GM12878 (cell line): ENCODE results near the gene JMJD7. TPM values are rescaled to one million over a fixed set of nuclear protein-coding genes. Genes with fewer than 3 reads are reported as not detected.

Experiments
- ATAC-seq: fragments of 200-7000 bp; cut with Tn5 transposase; 3 replicates; pipeline ENCODE4 v1.9.1; 2020; ENCODE audit warnings: mild to moderate bottlenecking, moderate library complexity
- BruUV-seq: library from RNA; stranded (reverse); fragments of 400-500 nt; replicated peaks from 2 replicates; lab custom pipeline; 2021; lab: Mats Ljungman, UMichigan
- CTCF ChIA-PET: fragments of 300-600 bp; sonication (Branson Sonifier 250); formaldehyde crosslinking; extraction: SDS; loops from one replicate; lab custom pipeline; 2021; ENCODE audit warnings: inconsistent platforms; lab: Yijun Ruan, JAX
- POLR2A ChIA-PET: fragments of 350-600 bp; formaldehyde crosslinking; extraction: SDS; loops from one replicate; lab custom pipeline; 2021; ENCODE audit warnings: inconsistent platforms; lab: Charles Lee
- RAD21 ChIA-PET: fragments of 300-600 bp; sonication (Branson Sonifier 250); formaldehyde crosslinking; loops from one replicate; lab custom pipeline; 2023; ENCODE audit warnings: antibody characterized with exemption; ENCODE audit not compliant: unreplicated experiment; lab: Charles Lee
- SMC1A ChIA-PET: fragments of 300-600 bp; sonication (Branson Sonifier 250); formaldehyde crosslinking; loops from one replicate; lab custom pipeline; 2023; ENCODE audit not compliant: unreplicated experiment, uncharacterized antibody; lab: Charles Lee
- DNase-seq: peaks from one replicate; pipeline ENCODE4 v3.0.0-alpha.2; 2011; ENCODE audit warnings: low read depth, low spot score
- FAIRE-seq: peaks from 3 replicates; lab custom pipeline; 2011; peaks lifted over from hg19 to GRCh38; lab: Jason Lieb, UNC
- H2AFZ ChIP-seq: 2 replicates; pipeline ENCODE4 v1.6.0; 2011; ENCODE audit warnings: low read depth, low read length, control low read depth; ENCODE audit not compliant: control insufficient read depth
- H3K27ac ChIP-seq: 2 replicates; pipeline ENCODE4 v1.5.1; 2011; ENCODE audit warnings: control low read depth; ENCODE audit not compliant: control insufficient read depth, insufficient read depth
- H3K27me3 ChIP-seq, 2 experiments: replicated peaks in 1 of 2; 2 replicates each; pipeline versions ENCODE4 v1.6.0 to v1.6.1; 2011; ENCODE audit warnings: low read length in 1 of 2; ENCODE audit not compliant: control insufficient read depth in 2 of 2, insufficient read depth in 2 of 2
- H3K36me3 ChIP-seq, 2 experiments: 2 replicates each; pipeline ENCODE4 v1.5.1; 2011; ENCODE audit warnings: low read length in 1 of 2; ENCODE audit not compliant: control insufficient read depth in 2 of 2, insufficient read depth in 2 of 2
- H3K4me1 ChIP-seq: 2 replicates; pipeline ENCODE4 v1.6.1; 2011; ENCODE audit warnings: mild to moderate bottlenecking, low read length, moderate library complexity, mixed read lengths; ENCODE audit not compliant: control insufficient read depth, insufficient read depth
- H3K4me2 ChIP-seq: 2 replicates; pipeline ENCODE4 v1.6.0; 2011; ENCODE audit warnings: control low read depth; ENCODE audit not compliant: control insufficient read depth, insufficient read depth
- H3K4me3 ChIP-seq: fragments of 200-600 bp; sonication (generic); 2 replicates; pipeline ENCODE4 v1.5.1; 2016
- H3K79me2 ChIP-seq: 2 replicates; pipeline ENCODE4 v1.6.0; 2011; ENCODE audit warnings: low read length; ENCODE audit not compliant: control insufficient read depth, insufficient read depth
- H3K9ac ChIP-seq: 2 replicates; pipeline ENCODE4 v1.8.0; 2011; ENCODE audit warnings: low read length, control low read depth, mixed read lengths; ENCODE audit not compliant: control insufficient read depth, insufficient read depth
- H3K9me3 ChIP-seq: replicated peaks from 3 replicates; pipeline ENCODE4 v1.5.1; 2011; ENCODE audit warnings: mild to moderate bottlenecking, low read length; ENCODE audit not compliant: control insufficient read depth, insufficient read depth
- H4K20me1 ChIP-seq: 2 replicates; pipeline ENCODE4 v1.6.0; 2011; ENCODE audit not compliant: control insufficient read depth, insufficient read depth
- ATF7 ChIP-seq: fragments of 450-650 bp; IDR thresholded peaks from 2 replicates; pipeline ENCODE4 v1.6.1; 2016; ENCODE audit warnings: low read depth, mild to moderate bottlenecking
- BMI1 ChIP-seq: fragments of 450-650 bp; IDR thresholded peaks from 2 replicates; pipeline ENCODE4 v1.6.1; 2016; ENCODE audit warnings: mild to moderate bottlenecking, moderate library complexity, borderline replicate concordance
- CTCF ChIP-seq, 3 experiments: IDR thresholded peaks in 2 of 3; conservative IDR thresholded peaks in 1 of 3; 2 replicates each; pipeline ENCODE4 v1.5.1; 2011; ENCODE audit warnings: low read depth in 3 of 3, low read length in 3 of 3, mild to moderate bottlenecking in 3 of 3, control low read depth in 2 of 3, moderate library complexity in 2 of 3, inconsistent platforms in 1 of 3, mixed read lengths in 1 of 3; ENCODE audit not compliant: control insufficient read depth in 2 of 3, insufficient read depth in 1 of 3; ENCODE audit errors: extremely low read depth in 1 of 3
- ELK1 ChIP-seq: IDR thresholded peaks from 2 replicates; pipeline ENCODE4 v1.6.1; 2012; ENCODE audit warnings: low read depth, low read length, improper control_type of control experiment
- ESRRA ChIP-seq: IDR thresholded peaks from 2 replicates; pipeline ENCODE4 v1.6.1; 2012; ENCODE audit warnings: mild to moderate bottlenecking, low read length, improper control_type of control experiment
- GABPA ChIP-seq: IDR thresholded peaks from 2 replicates; pipeline ENCODE4 v1.6.1; 2014; ENCODE audit warnings: antibody characterized with exemption, low read depth, mild to moderate bottlenecking, inconsistent platforms
- HDAC6 ChIP-seq: fragments of 200-600 bp; sonication (generic); IDR thresholded peaks from one replicate; pipeline ENCODE4 v1.8.0; 2017; ENCODE audit warnings: antibody characterized with exemption; ENCODE audit not compliant: unreplicated experiment
- IRF5 ChIP-seq: fragments of 450-650 bp; IDR thresholded peaks from 2 replicates; pipeline ENCODE4 v1.6.1; 2017; ENCODE audit warnings: borderline replicate concordance
- PAX5 ChIP-seq: IDR thresholded peaks from 2 replicates; pipeline ENCODE4 v1.6.1; 2011; ENCODE audit warnings: low read depth, low read length, borderline replicate concordance
- RELB ChIP-seq: fragments of 450-650 bp; IDR thresholded peaks from 2 replicates; pipeline ENCODE4 v1.6.1; 2017; ENCODE audit warnings: low read depth, mild to moderate bottlenecking, moderate library complexity
- STAT1 ChIP-seq: fragments of 450-650 bp; conservative IDR thresholded peaks from 2 replicates; pipeline ENCODE4 v1.6.1; 2014; ENCODE audit warnings: antibody characterized with exemption, mild to moderate bottlenecking
- SUZ12 ChIP-seq: fragments of 200-600 bp; sonication (generic); IDR thresholded peaks from one replicate; pipeline ENCODE4 v1.6.1; 2018; ENCODE audit warnings: antibody characterized with exemption, mild to moderate bottlenecking; ENCODE audit not compliant: unreplicated experiment
- TAF1 ChIP-seq: IDR thresholded peaks from 2 replicates; pipeline ENCODE4 v1.6.1; 2011; ENCODE audit warnings: mild to moderate bottlenecking, low read depth, low read length, borderline replicate concordance
- YBX1 ChIP-seq: fragments of 450-650 bp; IDR thresholded peaks from 2 replicates; pipeline ENCODE4 v1.6.1; 2016; ENCODE audit warnings: antibody characterized with exemption
- ZBTB33 ChIP-seq: fragments of 450-650 bp; IDR thresholded peaks from 2 replicates; pipeline ENCODE4 v1.6.1; 2017; ENCODE audit warnings: mild to moderate bottlenecking
- WGBS: methylation state at CpG from one replicate; pipeline ENCODE4 v1.1.6; 2016; ENCODE audit warnings: low lambda C conversion rate; ENCODE audit not compliant: insufficient replicate concordance, insufficient coverage; ENCODE audit errors: missing lambda C conversion rate; 5-methylcytosine and 5-hydroxymethylcytosine counted together
- in situ Hi-C: fragments of 300-500 bp; cut with MboI; formaldehyde crosslinking; loops from 9 replicates; pipeline ENCODE4 v1.14.3; 2018; ENCODE audit warnings: mixed read lengths
- intact Hi-C: fragments of 100-400 bp; cut with micrococcal nuclease; formaldehyde crosslinking; loops from one replicate; pipeline ENCODE4 v1.14.2; 2022; ENCODE audit not compliant: unreplicated experiment
- polyA plus RNA-seq, 11 experiments: library from polyadenylated mRNA; depleted of rRNA in 4 of 11; unstranded in 6 of 11; stranded (reverse) in 5 of 11; fragments of >200 nt; fragmentation: Nextera tagmentation in 4 of 11; fragmentation: Illumina TruSeq in 1 of 11; extraction: Ambion mirVana in 4 of 11; extraction: Trizol in 1 of 11; gene quantifications; 1 replicate in 1 of 11; 2 replicates in 10 of 11; pipeline versions ENCODE4 v1.2.1 to v1.2.3, GENCODE V29; 2011 to 2016; ENCODE audit warnings: inconsistent platforms in 2 of 11, missing spikeins in 2 of 11, low read depth in 1 of 11
- total RNA-seq, 4 experiments: library from RNA; depleted of rRNA in 3 of 4; stranded (reverse); fragments of >200 nt in 3 of 4; fragmentation: Illumina TruSeq in 1 of 4; extraction: Trizol in 1 of 4; gene quantifications; 2 replicates each; pipeline versions ENCODE4 v1.2.1 to v1.2.3, GENCODE V29; 2013 to 2021

Gene JMJD7
- total and polyA plus RNA-seq, 10 of the 15 experiments (the other 5 are each of a cell fraction or from before 2014, with no cell fraction given): 0.79 to 12.2 (median 6.5) TPM

- RAD21 ChIA-PET: no interaction called here
- in situ Hi-C loops: no loop called here
- POLR2A ChIA-PET: no interaction called here
These were observed 44.4 kb downstream of the JMJD7 start for GRCh38 chr15:41872166-41872747.

More at GRCh38 chr15:41872166-41872747, 44.4 kb downstream of the JMJD7 start:
- Histone ChIP-seq H2AFZ (no peak overlapping the region), H4K20me1 (no peaks in the 10 kb centered on the region), H3K4me3 (no peak overlapping the region), H3K27ac (no peak overlapping the region), H3K9me3 (no peaks in the 10 kb centered on the region), H3K4me1 (no peaks in the 10 kb centered on the region), H3K9ac (no peak overlapping the region), H3K36me3 (no peaks in the 10 kb centered on the region), H3K79me2 (no peaks in the 10 kb centered on the region), H3K27me3 (no peaks in the 10 kb centered on the region; a peak in 2 of 4 replicates), H3K4me2 (no peak overlapping the region)
- 34% methylated on average over 9 of the region's 9 CpGs for WGBS
- ChIA-PET CTCF (no interaction called here), SMC1A (no interaction called here)
- BruUV-seq: no TSS peak
- no peak for ATAC-seq
- intact Hi-C loops: no loop called here
- DNase-seq: no peak
- no peak for FAIRE-seq
- no peak for TF ChIP-seq YBX1
- TF ChIP-seq STAT1: no peak
- TF ChIP-seq BMI1: no peak
- no peak for TF ChIP-seq GABPA
- TF ChIP-seq IRF5: no peak
- no peak for TF ChIP-seq TAF1
- TF ChIP-seq PAX5: no peak
- TF ChIP-seq RELB: no peak
- no peak for TF ChIP-seq ZBTB33
- TF ChIP-seq SUZ12: no peak
- no peak for TF ChIP-seq ESRRA
- TF ChIP-seq ATF7: no peak
- TF ChIP-seq CTCF (IDR thresholded peaks at IDR 0.05 in 2 of 3, conservative IDR thresholded peaks at IDR 0.05 in 1 of 3; ENCODE audit: control insufficient read depth in 2 of 3, extremely low read depth in 1 of 3, insufficient read depth in 1 of 3, low read depth in 3 of 3, low read length in 3 of 3): no peak
- TF ChIP-seq HDAC6: no peak
- no peak for TF ChIP-seq ELK1
